Tibial nerve (tissue), 3 donors: Measurements from ENCODE around the gene NOS1.

Experiments
- CTCF ChIP-seq, 5 experiments: fragments of 200-600 bp in 3 of 5; fragments of 450-650 bp in 2 of 5; sonication (generic) in 3 of 5; IDR thresholded peaks; one replicate each; pipeline ENCODE4 v1.5.1; 2016 to 2019; ENCODE audit warnings: antibody characterized with exemption in 5 of 5, mild to moderate bottlenecking in 3 of 5, moderate library complexity in 2 of 5
- POLR2A ChIP-seq, 2 donors: fragments of 450-650 bp; IDR thresholded peaks; one replicate each; pipeline ENCODE4 v1.6.1; 2017; ENCODE audit warnings: antibody characterized with exemption in 2 of 2, mild to moderate bottlenecking in 2 of 2, moderate library complexity in 2 of 2

- no peak for TF ChIP-seq CTCF (IDR thresholded peaks at IDR 0.05)
- TF ChIP-seq POLR2A (IDR thresholded peaks at IDR 0.05): no peak
Measured at GRCh38 chr12:117343296-117343695, 18.1 kb downstream of the NOS1 start.
